NT2/D1 (cell line): Measurements from ENCODE around the gene MUTYH.

Source experiments
- DNase-seq: peaks from one replicate; pipeline ENCODE4 v3.0.0-alpha.2; 2011; ENCODE audit warnings: low read depth, low spot score
- H3K27me3 ChIP-seq: 2 replicates; pipeline ENCODE4 v1.6.0; 2011; ENCODE audit warnings: mild to moderate bottlenecking; ENCODE audit not compliant: insufficient read length, insufficient read depth
- H3K36me3 ChIP-seq: 2 replicates; pipeline ENCODE4 v1.6.1; 2011; ENCODE audit warnings: mild to moderate bottlenecking, low read length, mixed read lengths; ENCODE audit not compliant: insufficient read depth, insufficient read length
- H3K4me1 ChIP-seq: 2 replicates; pipeline ENCODE4 v1.5.1; 2011; ENCODE audit not compliant: insufficient read depth, insufficient read length
- H3K4me3 ChIP-seq: 2 replicates; pipeline ENCODE4 v1.5.1; 2011; ENCODE audit warnings: low read depth; ENCODE audit not compliant: insufficient read length
- H3K9ac ChIP-seq: 2 replicates; pipeline ENCODE4 v1.6.0; 2011; ENCODE audit warnings: low read depth; ENCODE audit not compliant: insufficient read length
- H3K9me3 ChIP-seq: 2 replicates; pipeline ENCODE4 v1.5.1; 2011; ENCODE audit warnings: mild to moderate bottlenecking, low read length; ENCODE audit not compliant: insufficient read depth
- SUZ12 ChIP-seq: IDR thresholded peaks from 2 replicates; pipeline ENCODE4 v1.6.1; 2011; ENCODE audit not compliant: insufficient read length, insufficient read depth; ENCODE audit errors: extremely low read depth
- YY1 ChIP-seq: IDR thresholded peaks from 2 replicates; pipeline ENCODE4 v1.6.1; 2011; ENCODE audit not compliant: insufficient read length, insufficient read depth
- ZNF274 ChIP-seq: IDR thresholded peaks from 2 replicates; pipeline ENCODE4 v1.6.1; 2011; ENCODE audit warnings: mild to moderate bottlenecking, low read depth, low read length

MUTYH gene

GRCh38 chr1:45348020-45348419, 7.8 kb upstream of the MUTYH start:
- H3K4me3 ChIP-seq = no peak overlapping the region
- peaks cover 10% of the 10 kb centered on the region for H3K4me1 ChIP-seq
- H3K9ac ChIP-seq = no peak overlapping the region
- DNase-seq = no peak
- H3K36me3 ChIP-seq = peaks cover 38% of the 10 kb centered on the region
- TF ChIP-seq ZNF274 (no peak), SUZ12 (no peak), YY1 (no peak)
- no peaks in the 10 kb centered on the region for H3K27me3 ChIP-seq
- H3K9me3 ChIP-seq = no peaks in the 10 kb centered on the region

DNA sequence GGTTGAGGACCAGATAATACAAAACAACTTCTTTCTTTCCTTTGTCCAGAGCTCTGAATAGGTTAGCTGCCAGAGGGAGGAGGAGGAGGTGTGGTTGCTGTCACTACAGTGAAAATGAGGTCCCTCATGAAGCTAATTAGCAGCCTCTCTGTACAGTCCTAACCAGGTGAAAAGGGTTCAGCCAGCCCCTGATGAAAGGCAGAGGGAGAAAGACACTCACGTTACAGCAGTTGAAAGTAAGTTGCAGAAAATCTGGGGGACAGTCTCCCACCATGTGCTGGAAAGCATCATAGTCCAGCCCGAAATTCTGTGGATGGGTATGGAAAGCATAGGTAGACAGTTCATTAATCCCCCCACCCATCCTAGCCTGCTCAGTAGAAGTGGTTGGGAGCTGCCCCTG, 6.2 kb upstream of the MUTYH start:
- H3K36me3 ChIP-seq = peaks cover 54% of the 10 kb centered on the region
- no peak for DNase-seq
- no peaks in the 10 kb centered on the region for H3K27me3 ChIP-seq
- H3K4me1 ChIP-seq = peaks cover 10% of the 10 kb centered on the region
- no peak overlapping the region for H3K9ac ChIP-seq
- H3K4me3 ChIP-seq = no peak overlapping the region
- no peaks in the 10 kb centered on the region for H3K9me3 ChIP-seq
- TF ChIP-seq ZNF274 = no peak

DNA sequence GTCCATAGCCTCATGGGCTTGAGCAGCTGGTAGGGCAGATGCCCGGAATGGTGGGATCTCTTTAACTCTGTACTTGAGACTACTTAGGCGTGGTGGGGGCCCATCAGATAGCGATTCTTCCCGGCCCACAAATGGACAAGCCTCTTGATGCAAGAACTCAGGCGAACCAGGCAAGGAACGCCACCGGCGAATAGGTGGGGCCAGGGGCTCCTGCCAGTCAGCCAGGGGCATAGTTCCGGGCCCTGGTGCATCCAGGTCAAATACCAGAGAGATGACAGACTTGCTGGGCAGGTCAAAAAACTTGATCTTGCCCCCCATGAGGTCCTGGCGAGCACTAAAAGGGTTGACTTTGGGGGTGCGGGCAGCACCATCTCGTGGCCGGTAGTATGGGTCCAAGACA, 4.8 kb upstream of the MUTYH start:
- peaks cover 15% of the 10 kb centered on the region for H3K4me1 ChIP-seq
- H3K27me3 ChIP-seq = no peaks in the 10 kb centered on the region
- H3K9ac ChIP-seq = no peak overlapping the region
- peaks cover 63% of the 10 kb centered on the region for H3K36me3 ChIP-seq
- H3K9me3 ChIP-seq = no peaks in the 10 kb centered on the region
- no peak overlapping the region for H3K4me3 ChIP-seq
- TF ChIP-seq YY1 = no peak
- TF ChIP-seq SUZ12 = no peak
- no peak for TF ChIP-seq ZNF274
- no peak for DNase-seq

- Histone ChIP-seq H3K9me3 (no peaks in the 10 kb centered on the region), H3K4me1 (peaks cover 14% of the 10 kb centered on the region), H3K9ac (no peak overlapping the region), H3K4me3 (no peak overlapping the region), H3K36me3 (peaks cover 63% of the 10 kb centered on the region), H3K27me3 (no peaks in the 10 kb centered on the region)
- DNase-seq = no peak
- TF ChIP-seq ZNF274 (no peak), SUZ12 (no peak), YY1 (no peak)
These were observed 4.3 kb upstream of the MUTYH start for GRCh38 chr1:45344499-45344898.

GRCh38 chr1:45340816-45341466, 701 bp upstream of the MUTYH start:
- no peak for TF ChIP-seq YY1
- no peak for TF ChIP-seq ZNF274
- no peak for TF ChIP-seq SUZ12
- peaks cover 8% of the 10 kb centered on the region; the same call in 1 of the 2 replicates for H3K9me3 ChIP-seq
- DNase-seq = no peak
- H3K9ac ChIP-seq = peak overlapping the region; percentile 99
- H3K4me1 ChIP-seq = peaks cover 4% of the 10 kb centered on the region
- H3K4me3 ChIP-seq = peak overlapping the region; percentile 97
- H3K36me3 ChIP-seq = peaks cover 68% of the 10 kb centered on the region
- H3K27me3 ChIP-seq = no peaks in the 10 kb centered on the region

DNA sequence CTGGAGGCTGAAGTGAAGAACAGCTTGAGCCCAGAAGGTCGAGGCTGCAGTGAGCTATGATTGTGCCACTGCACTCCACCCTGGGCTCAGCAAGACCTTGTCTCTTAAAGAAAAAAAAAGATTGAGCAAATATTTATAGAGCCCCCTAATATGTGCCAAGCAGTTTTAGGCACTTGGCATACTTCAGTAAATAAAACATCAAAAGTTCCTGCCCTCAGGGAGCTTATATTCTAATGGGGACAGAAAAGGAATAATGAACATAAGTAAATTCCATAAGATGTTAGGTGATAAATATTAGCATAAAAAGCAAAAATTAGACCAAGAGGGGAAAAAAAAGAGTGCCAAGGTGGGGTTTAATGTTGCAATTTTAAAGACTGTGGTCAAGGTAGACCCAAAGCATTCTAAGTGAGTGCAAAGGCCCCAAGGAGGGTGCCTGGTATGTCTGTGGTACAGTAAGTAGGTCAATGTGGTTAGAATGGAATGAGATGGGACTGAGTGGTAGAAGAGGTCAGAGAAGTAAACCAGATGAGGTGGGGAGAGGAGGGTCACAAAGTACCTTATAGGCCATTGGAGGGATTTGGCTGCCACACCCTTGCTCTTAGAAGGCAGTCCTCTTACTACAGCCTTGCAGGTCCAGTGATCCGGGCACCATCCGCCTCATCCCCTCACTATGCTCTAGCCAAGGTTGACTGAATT, 2.5 kb downstream of the MUTYH start:
- H3K9ac ChIP-seq = no peak overlapping the region
- no peak for TF ChIP-seq SUZ12
- TF ChIP-seq ZNF274 = no peak
- no peak for TF ChIP-seq YY1
- H3K4me3 ChIP-seq = no peak overlapping the region
- no peak for DNase-seq
- H3K36me3 ChIP-seq = peaks cover 60% of the 10 kb centered on the region
- peaks cover 10% of the 10 kb centered on the region for H3K4me1 ChIP-seq
- H3K27me3 ChIP-seq = no peaks in the 10 kb centered on the region
- peaks cover 8% of the 10 kb centered on the region; the same call in 1 of the 2 replicates for H3K9me3 ChIP-seq

GRCh38 chr1:45335855-45336324, 4.3 kb downstream of the MUTYH start:
- peaks cover 6% of the 10 kb centered on the region for H3K4me1 ChIP-seq
- TF ChIP-seq ZNF274 (no peak), YY1 (no peak), SUZ12 (no peak)
- H3K36me3 ChIP-seq = peaks cover 60% of the 10 kb centered on the region
- no peaks in the 10 kb centered on the region for H3K27me3 ChIP-seq
- DNase-seq = no peak
- H3K4me3 ChIP-seq = no peak overlapping the region
- peaks cover 8% of the 10 kb centered on the region; the same call in 1 of the 2 replicates for H3K9me3 ChIP-seq
- peak overlapping the region; percentile 6 for H3K9ac ChIP-seq
